WTC11 (cell line): Measurements from ENCODE around the gene ZYG11B. TPM values are rescaled to one million over a fixed set of nuclear protein-coding genes. Genes with fewer than 3 reads are reported as not detected.

Experiments used
- ATF3 ChIP-seq: sonication (generic); formaldehyde crosslinking; conservative IDR thresholded peaks from 2 replicates; pipeline ENCODE4 v1.8.1; 2022; ENCODE audit warnings: mild to moderate bottlenecking, missing genetic modification reagents
- ELF4 ChIP-seq: sonication (generic); formaldehyde crosslinking; IDR thresholded peaks from 2 replicates; pipeline ENCODE4 v1.8.1; 2022; ENCODE audit warnings: low read depth, mild to moderate bottlenecking, moderate library complexity, missing genetic modification reagents
- ESRRA ChIP-seq: sonication (generic); formaldehyde crosslinking; IDR thresholded peaks from 2 replicates; pipeline ENCODE4 v1.8.1; 2022; ENCODE audit warnings: mild to moderate bottlenecking, missing genetic modification reagents, borderline replicate concordance
- ETV6 ChIP-seq: sonication (generic); formaldehyde crosslinking; IDR thresholded peaks from 2 replicates; pipeline ENCODE4 v1.8.1; 2022; ENCODE audit warnings: mild to moderate bottlenecking, missing genetic modification reagents
- HMGXB4 ChIP-seq: sonication (generic); formaldehyde crosslinking; IDR thresholded peaks from 2 replicates; pipeline ENCODE4 v1.8.1; 2023; ENCODE audit warnings: mild to moderate bottlenecking, moderate library complexity, missing genetic modification reagents
- IRF2 ChIP-seq: sonication (generic); formaldehyde crosslinking; IDR thresholded peaks from 2 replicates; pipeline ENCODE4 v1.8.0; 2022; ENCODE audit warnings: low read depth, missing genetic modification reagents, borderline replicate concordance
- KAT7 ChIP-seq: sonication (generic); formaldehyde crosslinking; IDR thresholded peaks from 2 replicates; pipeline ENCODE4 v1.8.1; 2023; ENCODE audit warnings: missing genetic modification reagents, mild to moderate bottlenecking, borderline replicate concordance
- NR1H2 ChIP-seq: sonication (generic); formaldehyde crosslinking; IDR thresholded peaks from 2 replicates; pipeline ENCODE4 v1.9.0; 2021; ENCODE audit warnings: mild to moderate bottlenecking, moderate library complexity, missing genetic modification reagents
- OVOL2 ChIP-seq: fragments of 250-450 bp; sonication (Bioruptor Pico); IDR thresholded peaks from 2 replicates; pipeline ENCODE4 v1.9.0; 2021; ENCODE audit warnings: mild to moderate bottlenecking, borderline replicate concordance
- SMAD3 ChIP-seq: sonication (generic); formaldehyde crosslinking; IDR thresholded peaks from 2 replicates; pipeline ENCODE4 v1.8.0; 2022; ENCODE audit warnings: missing genetic modification reagents, mild to moderate bottlenecking, borderline replicate concordance
- SMAD4 ChIP-seq: sonication (generic); formaldehyde crosslinking; IDR thresholded peaks from 2 replicates; pipeline ENCODE4 v1.8.0; 2022; ENCODE audit warnings: mild to moderate bottlenecking, missing genetic modification reagents
- TP53 ChIP-seq: sonication (generic); formaldehyde crosslinking; IDR thresholded peaks from 2 replicates; pipeline ENCODE4 v1.8.1; 2023; ENCODE audit warnings: mild to moderate bottlenecking, missing genetic modification reagents
- USF2 ChIP-seq: sonication (generic); formaldehyde crosslinking; IDR thresholded peaks from 2 replicates; pipeline ENCODE4 v1.8.1; 2023; ENCODE audit warnings: mild to moderate bottlenecking, missing genetic modification reagents, moderate library complexity
- ZMAT4 ChIP-seq: fragments of 250-450 bp; sonication (Bioruptor Pico); IDR thresholded peaks from 2 replicates; pipeline ENCODE4 v1.9.0; 2021; ENCODE audit warnings: mild to moderate bottlenecking
- ZNF232 ChIP-seq: sonication (generic); formaldehyde crosslinking; IDR thresholded peaks from 2 replicates; pipeline ENCODE4 v1.8.0; 2022; ENCODE audit warnings: mild to moderate bottlenecking, missing genetic modification reagents
- ZNF512 ChIP-seq: sonication (generic); formaldehyde crosslinking; IDR thresholded peaks from 2 replicates; pipeline ENCODE4 v1.8.1; 2022; ENCODE audit warnings: missing genetic modification reagents, borderline replicate concordance
- ZNF532 ChIP-seq: fragments of 250-450 bp; sonication (Bioruptor Pico); IDR thresholded peaks from 2 replicates; pipeline ENCODE4 v1.9.0; 2021; ENCODE audit warnings: mild to moderate bottlenecking, borderline replicate concordance
- total RNA-seq: library from RNA; stranded (reverse); gene quantifications from 3 replicates; pipeline ENCODE4 v1.2.3, GENCODE V29; 2021
- TF ChIP-seq, protein P1 (sequence below): sonication (generic); formaldehyde crosslinking; IDR thresholded peaks from 2 replicates; pipeline ENCODE4 v1.8.1; 2022; ENCODE audit warnings: mild to moderate bottlenecking, moderate library complexity, missing genetic modification reagents
- TF ChIP-seq, protein P2 (sequence below): sonication (generic); formaldehyde crosslinking; IDR thresholded peaks from 2 replicates; pipeline ENCODE4 v1.8.0; 2022; ENCODE audit warnings: mild to moderate bottlenecking, missing genetic modification reagents
- TF ChIP-seq, protein P3 (sequence below): sonication (generic); formaldehyde crosslinking; IDR thresholded peaks from 2 replicates; pipeline ENCODE4 v1.8.0; 2023; ENCODE audit warnings: mild to moderate bottlenecking, missing genetic modification reagents
- TF ChIP-seq, protein P4 (sequence below): sonication (generic); formaldehyde crosslinking; IDR thresholded peaks from 2 replicates; pipeline ENCODE4 v1.8.1; 2022; ENCODE audit warnings: mild to moderate bottlenecking, missing genetic modification reagents, moderate library complexity, borderline replicate concordance

Gene ZYG11B
- total RNA-seq, 1 experiment from 2014 or later, result 19.2 TPM

DNA sequence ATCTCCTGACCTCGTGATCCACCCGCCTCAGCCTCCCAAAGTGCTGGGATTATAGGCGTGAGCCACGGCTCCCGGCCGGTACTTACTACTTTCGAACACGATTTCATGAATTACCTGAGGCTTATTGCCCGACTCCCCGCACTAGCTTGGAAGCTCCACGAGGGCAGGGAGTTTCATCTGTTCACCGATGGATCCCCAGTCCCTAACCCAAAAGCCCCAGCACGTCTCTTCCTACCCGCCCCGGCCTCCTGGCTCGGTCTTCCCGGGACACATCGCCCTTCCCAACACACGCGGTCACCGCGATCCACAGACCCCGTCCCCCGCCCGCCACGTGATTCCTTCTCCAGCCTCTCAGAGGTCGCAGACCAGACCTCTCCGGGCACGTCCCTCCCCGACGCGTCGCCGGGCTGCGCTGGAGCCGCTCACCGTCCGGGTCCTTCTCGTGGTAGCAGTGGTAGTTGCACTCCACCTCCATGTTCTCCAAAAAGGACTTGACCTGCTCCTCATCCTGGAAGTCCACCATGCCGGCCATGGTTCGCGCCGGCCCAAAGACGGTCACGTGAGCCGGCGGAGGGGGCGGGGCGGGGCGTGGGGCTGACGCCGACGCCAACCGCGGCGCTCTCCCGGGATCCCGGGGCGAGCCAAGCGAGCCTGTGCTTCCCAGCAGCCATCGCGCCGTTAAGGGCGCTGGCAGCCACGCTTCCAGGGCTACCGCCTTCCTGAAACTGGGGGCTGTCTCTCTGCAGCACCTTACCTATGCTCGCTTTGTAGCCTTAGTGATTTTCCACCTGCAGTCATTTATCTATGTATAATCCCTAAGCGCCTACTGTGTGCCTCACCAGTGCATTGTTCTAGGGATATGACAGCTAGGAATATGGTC, 28.2 kb upstream of the ZYG11B start, which contains the start of gene COA7 (continued):
- TF ChIP-seq ZNF532 (CRISPR knock-in tag), result 0 out of 2 replicates have a peak, but pooled peaks have one; percentile 43
- TF ChIP-seq IRF2 (CRISPR knock-in tag), result 0 out of 2 replicates have a peak, but pooled peaks have one; percentile 72
- peak; percentile 97 for TF ChIP-seq USF2 (CRISPR knock-in tag)
- TF ChIP-seq ETV6 (CRISPR knock-in tag), result peak; percentile 97
- TF ChIP-seq, protein P1, sequence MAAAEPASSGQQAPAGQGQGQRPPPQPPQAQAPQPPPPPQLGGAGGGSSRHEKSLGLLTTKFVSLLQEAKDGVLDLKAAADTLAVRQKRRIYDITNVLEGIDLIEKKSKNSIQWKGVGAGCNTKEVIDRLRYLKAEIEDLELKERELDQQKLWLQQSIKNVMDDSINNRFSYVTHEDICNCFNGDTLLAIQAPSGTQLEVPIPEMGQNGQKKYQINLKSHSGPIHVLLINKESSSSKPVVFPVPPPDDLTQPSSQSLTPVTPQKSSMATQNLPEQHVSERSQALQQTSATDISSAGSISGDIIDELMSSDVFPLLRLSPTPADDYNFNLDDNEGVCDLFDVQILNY (CRISPR knock-in tag), result no peak
- TF ChIP-seq, protein P2, sequence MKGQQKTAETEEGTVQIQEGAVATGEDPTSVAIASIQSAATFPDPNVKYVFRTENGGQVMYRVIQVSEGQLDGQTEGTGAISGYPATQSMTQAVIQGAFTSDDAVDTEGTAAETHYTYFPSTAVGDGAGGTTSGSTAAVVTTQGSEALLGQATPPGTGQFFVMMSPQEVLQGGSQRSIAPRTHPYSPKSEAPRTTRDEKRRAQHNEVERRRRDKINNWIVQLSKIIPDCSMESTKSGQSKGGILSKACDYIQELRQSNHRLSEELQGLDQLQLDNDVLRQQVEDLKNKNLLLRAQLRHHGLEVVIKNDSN (CRISPR knock-in tag), result peak; percentile 97
- TF ChIP-seq ELF4 (CRISPR knock-in tag), result 0 out of 2 replicates have a peak, but pooled peaks have one; percentile 69
- peak; percentile 95; the same call in 1 of the 2 replicates for TF ChIP-seq ZNF232 (CRISPR knock-in tag)
- TF ChIP-seq NR1H2 (CRISPR knock-in tag), result no peak
- TF ChIP-seq ZMAT4, result no peak
- TF ChIP-seq ATF3 (CRISPR knock-in tag), result peak; percentile 80; the same call in 1 of the 2 replicates
- peak; percentile 73; the same call in 1 of the 2 replicates for TF ChIP-seq SMAD4 (CRISPR knock-in tag)
- TF ChIP-seq ESRRA, result peak; percentile 84; the same call in 1 of the 2 replicates
- peak; percentile 91; the same call in 1 of the 2 replicates for TF ChIP-seq TP53 (CRISPR knock-in tag)
- peak; percentile 94 for TF ChIP-seq SMAD3 (CRISPR knock-in tag)
- TF ChIP-seq, protein P3, sequence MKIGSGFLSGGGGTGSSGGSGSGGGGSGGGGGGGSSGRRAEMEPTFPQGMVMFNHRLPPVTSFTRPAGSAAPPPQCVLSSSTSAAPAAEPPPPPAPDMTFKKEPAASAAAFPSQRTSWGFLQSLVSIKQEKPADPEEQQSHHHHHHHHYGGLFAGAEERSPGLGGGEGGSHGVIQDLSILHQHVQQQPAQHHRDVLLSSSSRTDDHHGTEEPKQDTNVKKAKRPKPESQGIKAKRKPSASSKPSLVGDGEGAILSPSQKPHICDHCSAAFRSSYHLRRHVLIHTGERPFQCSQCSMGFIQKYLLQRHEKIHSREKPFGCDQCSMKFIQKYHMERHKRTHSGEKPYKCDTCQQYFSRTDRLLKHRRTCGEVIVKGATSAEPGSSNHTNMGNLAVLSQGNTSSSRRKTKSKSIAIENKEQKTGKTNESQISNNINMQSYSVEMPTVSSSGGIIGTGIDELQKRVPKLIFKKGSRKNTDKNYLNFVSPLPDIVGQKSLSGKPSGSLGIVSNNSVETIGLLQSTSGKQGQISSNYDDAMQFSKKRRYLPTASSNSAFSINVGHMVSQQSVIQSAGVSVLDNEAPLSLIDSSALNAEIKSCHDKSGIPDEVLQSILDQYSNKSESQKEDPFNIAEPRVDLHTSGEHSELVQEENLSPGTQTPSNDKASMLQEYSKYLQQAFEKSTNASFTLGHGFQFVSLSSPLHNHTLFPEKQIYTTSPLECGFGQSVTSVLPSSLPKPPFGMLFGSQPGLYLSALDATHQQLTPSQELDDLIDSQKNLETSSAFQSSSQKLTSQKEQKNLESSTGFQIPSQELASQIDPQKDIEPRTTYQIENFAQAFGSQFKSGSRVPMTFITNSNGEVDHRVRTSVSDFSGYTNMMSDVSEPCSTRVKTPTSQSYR (CRISPR knock-in tag), result peak; percentile 70; the same call in 1 of the 2 replicates
- peak; percentile 76 for TF ChIP-seq HMGXB4 (CRISPR knock-in tag)
- no peak for TF ChIP-seq ZNF512 (CRISPR knock-in tag)
- 0 out of 2 replicates have a peak, but pooled peaks have one; percentile 51 for TF ChIP-seq KAT7 (CRISPR knock-in tag)
- TF ChIP-seq OVOL2 (CRISPR knock-in tag), result no peak
- TF ChIP-seq, protein P4, sequence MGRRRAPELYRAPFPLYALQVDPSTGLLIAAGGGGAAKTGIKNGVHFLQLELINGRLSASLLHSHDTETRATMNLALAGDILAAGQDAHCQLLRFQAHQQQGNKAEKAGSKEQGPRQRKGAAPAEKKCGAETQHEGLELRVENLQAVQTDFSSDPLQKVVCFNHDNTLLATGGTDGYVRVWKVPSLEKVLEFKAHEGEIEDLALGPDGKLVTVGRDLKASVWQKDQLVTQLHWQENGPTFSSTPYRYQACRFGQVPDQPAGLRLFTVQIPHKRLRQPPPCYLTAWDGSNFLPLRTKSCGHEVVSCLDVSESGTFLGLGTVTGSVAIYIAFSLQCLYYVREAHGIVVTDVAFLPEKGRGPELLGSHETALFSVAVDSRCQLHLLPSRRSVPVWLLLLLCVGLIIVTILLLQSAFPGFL (CRISPR knock-in tag), result peak; percentile 85; the same call in 1 of the 2 replicates
